GM21529 (cell line): ENCODE data around the gene OOEP.
"Not testable (repeated sequence)": the region's sequence is repeated elsewhere in the genome, so short reads cannot be mapped to it uniquely, and the experiment has no call there.

ENCODE experiments used
- ATAC-seq: cut with Tn5 transposase; IDR thresholded peaks from one replicate; pipeline ENCODE4 v1.9.1; 2021; ENCODE audit not compliant: unreplicated experiment

The OOEP gene

GRCh38 chr6:73369563-73369962 lies at the start of gene OOEP:
Gene OOEP (minus strand): TSS chr6:73369897. CDS start chr6:73369792, 105 bp downstream.
- ATAC-seq: no peak

- ATAC-seq: no peak
These were observed 48.5 kb upstream of the OOEP start for GRCh38 chr6:73418081-73418741.

- no peak for ATAC-seq
These were observed 43.4 kb upstream of the OOEP start for GRCh38 chr6:73413102-73413501.

GRCh38 chr6:73409395-73409794 lies 39.7 kb upstream of the OOEP start:
- ATAC-seq: no peak

- no peak for ATAC-seq
These were observed 31.0 kb upstream of the OOEP start for GRCh38 chr6:73400656-73401055.

GRCh38 chr6:73395875-73396274 lies 26.2 kb upstream of the OOEP start:
- no peak for ATAC-seq

- no peak for ATAC-seq
These were observed 25.1 kb upstream of the OOEP start, which contains the start of gene DDX43 for GRCh38 chr6:73394577-73395354. Gene DDX43 (plus strand): TSS chr6:73394828. CDS start chr6:73394906, 78 bp downstream.

GRCh38 chr6:73393278-73393677 lies 23.6 kb upstream of the OOEP start:
- ATAC-seq: no peak

GRCh38 chr6:73392188-73392587 lies 22.5 kb upstream of the OOEP start:
- not testable (repeated sequence) for ATAC-seq

GRCh38 chr6:73391675-73392074 lies 22.0 kb upstream of the OOEP start:
- ATAC-seq: no peak

- ATAC-seq: no peak
These were observed 20.2 kb upstream of the OOEP start for GRCh38 chr6:73389854-73390253.

GRCh38 chr6:73388800-73389512 lies 19.3 kb upstream of the OOEP start:
- peak; percentile 86 for ATAC-seq

- ATAC-seq: peak; percentile 24
These were observed 18.7 kb upstream of the OOEP start for GRCh38 chr6:73388433-73388799.

- ATAC-seq: no peak
These were observed 12.9 kb upstream of the OOEP start for GRCh38 chr6:73382462-73383113.

GRCh38 chr6:73381531-73381930 lies 11.8 kb upstream of the OOEP start:
- ATAC-seq: not testable (repeated sequence)

GRCh38 chr6:73377225-73377624 lies 7.5 kb upstream of the OOEP start:
- no peak for ATAC-seq

- ATAC-seq: no peak
These were observed 5.5 kb upstream of the OOEP start for GRCh38 chr6:73375216-73375615.

GRCh38 chr6:73372516-73372915 lies 2.8 kb upstream of the OOEP start:
- ATAC-seq: no peak

- ATAC-seq: no peak
These were observed 2.3 kb upstream of the OOEP start for GRCh38 chr6:73371984-73372383.

GRCh38 chr6:73369157-73369556 lies 540 bp downstream of the OOEP start:
- ATAC-seq: no peak

GRCh38 chr6:73368675-73369074 lies 1.0 kb downstream of the OOEP start:
- ATAC-seq: no peak
